22Rv1 (cell line): ENCODE measurements around the gene GPR156.

Experiments
- H3K27ac ChIP-seq: fragments of 450-650 bp; 2 replicates; pipeline ENCODE4 v1.5.1; 2017
- ZFX ChIP-seq: fragments of 450-650 bp; IDR thresholded peaks from 2 replicates; pipeline ENCODE4 v1.6.1; 2017; ENCODE audit warnings: antibody characterized with exemption, borderline replicate concordance
- TF ChIP-seq, protein P1 (sequence below): fragments of 450-650 bp; IDR thresholded peaks from 2 replicates; pipeline ENCODE4 v1.5.1; 2017; ENCODE audit warnings: mild to moderate bottlenecking

Gene GPR156

DNA sequence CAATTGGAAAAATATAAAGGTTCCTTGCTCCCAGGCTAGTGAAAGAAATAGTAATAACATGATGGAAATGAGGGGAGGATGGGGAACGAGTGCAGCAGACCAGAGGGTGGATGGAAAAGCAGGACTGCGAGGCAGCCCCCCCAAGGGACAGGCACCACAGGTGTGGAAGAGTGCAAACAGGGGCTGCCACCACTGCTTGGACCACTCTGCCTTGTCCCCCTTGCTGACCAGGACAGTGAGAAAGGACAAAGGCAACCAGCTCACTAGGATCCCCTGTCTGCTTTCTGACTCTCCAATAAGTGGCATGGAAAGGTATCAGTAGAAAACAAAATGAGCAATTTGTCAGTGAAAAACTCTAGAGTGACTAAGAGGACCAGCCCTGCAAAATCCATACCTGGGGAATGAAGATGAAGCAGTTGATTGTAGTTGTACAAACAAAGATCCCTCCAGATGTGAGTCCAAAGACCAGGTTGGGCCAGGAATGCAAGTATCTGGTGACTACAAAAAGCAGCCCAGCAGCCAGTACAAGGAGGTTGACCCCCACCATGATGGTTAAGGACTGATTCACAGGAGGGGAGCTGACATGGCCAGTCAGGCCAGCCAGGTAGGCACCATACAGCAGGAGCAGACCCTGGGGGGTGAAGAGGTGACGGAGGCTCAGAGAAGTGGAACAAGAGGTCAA lies 104.2 kb downstream of the GPR156 start:
- H3K27ac ChIP-seq, result no peak overlapping the region
- no peak for TF ChIP-seq ZFX

DNA sequence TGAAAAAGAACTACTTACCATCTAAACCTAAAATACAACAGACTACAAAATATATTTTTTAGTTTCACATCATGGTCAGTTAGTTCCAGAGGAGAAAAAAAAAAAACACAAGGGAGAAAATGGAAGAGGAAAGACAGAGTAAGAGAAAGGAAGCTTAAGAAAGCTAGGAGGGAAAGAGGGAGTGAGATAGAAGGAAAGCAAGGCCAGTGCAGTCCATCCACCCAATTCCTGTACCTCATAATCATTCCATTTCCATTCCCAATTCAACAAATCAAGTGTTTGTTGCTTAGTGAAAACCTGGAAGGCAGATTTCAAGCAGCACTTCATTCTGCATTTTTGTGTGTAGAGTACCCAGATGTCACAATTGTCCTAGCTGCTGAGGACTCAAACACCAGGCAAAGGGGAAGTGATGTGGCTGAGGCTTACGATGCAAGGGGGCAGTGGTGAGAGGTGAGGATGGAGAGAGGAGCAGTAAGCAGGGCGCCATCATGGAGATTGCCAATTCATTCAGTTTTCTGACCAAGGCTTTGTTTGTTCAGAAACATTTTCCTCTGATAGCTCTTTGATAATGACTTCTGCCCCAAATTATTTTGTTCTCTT lies 107.2 kb downstream of the GPR156 start:
- no peak overlapping the region for H3K27ac ChIP-seq
- TF ChIP-seq, protein P1, sequence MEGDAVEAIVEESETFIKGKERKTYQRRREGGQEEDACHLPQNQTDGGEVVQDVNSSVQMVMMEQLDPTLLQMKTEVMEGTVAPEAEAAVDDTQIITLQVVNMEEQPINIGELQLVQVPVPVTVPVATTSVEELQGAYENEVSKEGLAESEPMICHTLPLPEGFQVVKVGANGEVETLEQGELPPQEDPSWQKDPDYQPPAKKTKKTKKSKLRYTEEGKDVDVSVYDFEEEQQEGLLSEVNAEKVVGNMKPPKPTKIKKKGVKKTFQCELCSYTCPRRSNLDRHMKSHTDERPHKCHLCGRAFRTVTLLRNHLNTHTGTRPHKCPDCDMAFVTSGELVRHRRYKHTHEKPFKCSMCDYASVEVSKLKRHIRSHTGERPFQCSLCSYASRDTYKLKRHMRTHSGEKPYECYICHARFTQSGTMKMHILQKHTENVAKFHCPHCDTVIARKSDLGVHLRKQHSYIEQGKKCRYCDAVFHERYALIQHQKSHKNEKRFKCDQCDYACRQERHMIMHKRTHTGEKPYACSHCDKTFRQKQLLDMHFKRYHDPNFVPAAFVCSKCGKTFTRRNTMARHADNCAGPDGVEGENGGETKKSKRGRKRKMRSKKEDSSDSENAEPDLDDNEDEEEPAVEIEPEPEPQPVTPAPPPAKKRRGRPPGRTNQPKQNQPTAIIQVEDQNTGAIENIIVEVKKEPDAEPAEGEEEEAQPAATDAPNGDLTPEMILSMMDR, result no peak
- TF ChIP-seq ZFX, result no peak

DNA sequence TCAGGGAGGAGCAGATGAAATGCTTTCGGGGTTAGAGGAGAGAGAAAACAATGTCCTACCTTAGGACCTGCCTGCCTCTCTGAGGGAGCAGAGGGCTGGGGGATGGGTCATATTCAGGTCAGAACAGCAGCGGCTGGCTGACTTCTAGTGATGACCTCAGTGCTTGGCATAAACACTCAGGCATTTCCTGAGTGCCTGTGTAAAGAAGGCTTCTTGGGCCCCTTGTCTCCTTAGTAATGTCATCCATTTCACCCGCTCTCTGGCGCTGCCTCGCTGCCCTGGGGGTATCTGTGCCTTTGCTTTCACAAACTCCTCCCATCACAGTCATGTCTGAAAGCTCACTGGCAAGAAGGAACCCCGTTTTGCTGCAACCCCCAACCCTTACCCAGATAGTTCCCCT lies 107.9 kb downstream of the GPR156 start:
- no peak overlapping the region for H3K27ac ChIP-seq
- TF ChIP-seq, protein P1, result no peak
- TF ChIP-seq ZFX, result no peak

DNA sequence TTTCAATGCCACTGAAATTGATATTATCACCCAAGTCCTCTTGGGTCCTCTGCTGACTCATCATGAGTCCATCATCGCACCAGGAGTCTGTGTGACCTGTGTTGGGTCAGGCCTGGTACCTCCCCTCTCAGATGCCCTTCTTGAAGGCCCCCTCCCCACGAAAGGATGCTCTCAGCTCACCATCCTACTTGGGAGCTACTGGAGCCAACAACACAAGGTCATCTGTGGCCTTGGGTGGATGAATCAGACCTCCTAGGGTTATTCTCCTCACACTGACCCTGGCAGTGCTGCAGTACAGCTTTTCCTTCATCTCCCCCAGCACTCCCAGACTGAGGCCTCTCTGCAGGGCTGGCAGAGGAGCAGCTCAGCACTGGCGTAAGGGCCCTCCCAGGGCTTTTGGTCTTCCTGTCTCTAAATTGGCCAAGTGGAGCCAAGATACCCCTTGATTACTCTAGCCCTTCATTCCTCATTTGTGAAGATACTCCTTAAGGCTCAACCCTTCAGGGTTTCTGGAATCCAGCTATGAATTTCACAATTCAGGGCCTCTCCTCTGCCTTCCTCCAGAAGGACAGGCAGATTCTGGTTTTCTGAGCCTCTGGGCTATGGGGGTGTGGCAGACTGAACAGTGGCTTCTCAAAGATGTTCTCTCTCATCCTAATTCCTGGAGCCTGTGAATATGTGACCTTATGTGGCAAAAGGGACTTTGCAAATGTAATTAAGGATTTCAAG lies 110.0 kb downstream of the GPR156 start:
- no peak overlapping the region for H3K27ac ChIP-seq

DNA sequence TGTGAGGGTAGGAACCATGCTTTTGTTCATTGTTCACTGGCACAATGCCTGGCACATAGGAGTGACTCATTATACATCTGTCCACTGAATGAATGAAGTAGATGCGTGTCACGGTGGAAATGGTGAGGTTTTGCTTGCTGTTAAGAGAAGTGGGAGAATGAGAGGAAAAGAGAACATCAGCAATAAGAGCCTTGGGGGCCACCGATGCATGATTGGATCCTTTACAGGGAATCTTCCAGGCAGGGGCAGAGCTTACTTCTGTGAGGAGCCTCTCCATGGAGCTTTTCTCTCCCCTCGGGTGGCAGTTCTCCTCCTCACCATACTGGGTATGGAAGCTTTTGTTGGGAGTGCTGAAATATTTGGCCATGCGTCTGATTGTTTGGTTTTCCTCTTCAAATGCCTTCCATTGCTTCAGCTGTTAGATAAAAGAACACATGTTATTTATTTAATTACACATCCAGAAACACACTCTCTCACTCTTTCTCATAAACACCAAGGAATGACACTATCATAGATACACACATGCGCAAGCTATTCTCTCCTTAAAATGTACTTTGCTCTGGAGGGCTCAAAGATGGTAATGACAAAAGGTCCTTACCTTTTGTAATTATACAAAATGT lies 111.9 kb downstream of the GPR156 start:
- TF ChIP-seq, protein P1, result no peak
- TF ChIP-seq ZFX, result no peak
- no peak overlapping the region for H3K27ac ChIP-seq

More for the DNA sequence above, 110.0 kb downstream of the GPR156 start:
- TF ChIP-seq ZFX, result no peak
- TF ChIP-seq, protein P1, result no peak

DNA sequence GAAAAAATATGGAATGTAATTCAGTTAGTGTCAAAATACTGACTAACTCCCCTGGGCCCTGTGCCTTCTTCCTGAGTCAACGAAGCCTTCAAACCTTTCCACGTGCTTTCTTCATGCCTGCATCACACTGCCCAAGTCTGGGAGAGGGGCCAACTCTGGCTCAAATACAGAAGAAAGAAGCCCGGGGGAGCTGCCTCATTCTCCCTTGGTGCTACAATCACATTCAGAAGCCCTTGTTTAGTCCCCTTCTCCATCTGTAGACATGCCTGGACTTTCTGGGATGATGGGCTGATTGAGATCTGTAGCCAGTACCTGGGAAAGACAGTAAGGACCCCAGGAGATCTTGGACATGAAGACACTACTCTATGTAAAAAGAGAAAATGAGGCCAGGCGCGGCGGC lies 113.0 kb downstream of the GPR156 start:
- no peak for TF ChIP-seq ZFX
- TF ChIP-seq, protein P1, result no peak
- no peak overlapping the region for H3K27ac ChIP-seq

DNA sequence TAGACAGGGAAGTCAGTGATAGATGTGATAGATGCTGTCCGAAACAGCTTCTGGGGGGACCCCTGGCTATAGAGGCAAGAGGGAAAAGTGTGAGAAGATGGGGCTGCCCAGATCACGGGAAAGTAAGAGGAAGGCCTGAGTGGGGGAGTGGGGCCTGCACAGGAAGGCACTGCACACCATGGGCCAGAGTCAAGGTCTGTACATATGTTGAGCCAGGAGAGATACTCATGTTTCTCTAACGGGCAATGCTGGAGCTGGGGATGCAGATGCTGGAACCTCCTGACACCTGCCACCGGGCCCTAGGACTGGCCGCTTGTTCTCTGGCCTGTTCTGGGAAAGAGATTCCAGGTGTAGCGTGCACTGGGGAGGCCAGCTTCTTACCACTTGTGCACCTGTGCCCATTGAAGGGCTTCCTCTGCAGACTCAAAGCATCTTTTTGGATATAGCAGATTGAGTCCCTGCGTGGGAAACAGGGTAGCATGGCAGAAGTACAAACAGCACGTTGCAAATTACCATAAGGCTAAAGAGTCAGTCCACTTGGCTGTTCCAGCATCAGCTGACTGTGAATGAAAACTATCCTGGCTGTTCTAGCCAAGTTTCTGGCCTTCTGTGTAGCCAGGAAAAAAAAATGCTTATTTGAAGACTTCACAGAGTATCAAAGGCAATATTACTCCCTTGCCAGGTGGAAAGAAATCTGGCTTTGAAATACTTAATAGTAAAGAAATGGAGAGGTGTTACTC lies 113.7 kb downstream of the GPR156 start:
- no peak for TF ChIP-seq ZFX
- TF ChIP-seq, protein P1, result no peak
- no peak overlapping the region for H3K27ac ChIP-seq
